DMS153 treated with DMSO at 0.1 percent for 48 hours (cell line): ENCODE results near the gene CCZ1.
"Not testable (repeated sequence)": the region's sequence is repeated elsewhere in the genome, so short reads cannot be mapped to it uniquely, and the experiment has no call there.

Experiments
- DNase-seq: peaks from one replicate; lab custom pipeline; 2025; ENCODE audit not compliant: unreplicated experiment; lab: John Stamatoyannopoulos, UW

The CCZ1 gene

DNA sequence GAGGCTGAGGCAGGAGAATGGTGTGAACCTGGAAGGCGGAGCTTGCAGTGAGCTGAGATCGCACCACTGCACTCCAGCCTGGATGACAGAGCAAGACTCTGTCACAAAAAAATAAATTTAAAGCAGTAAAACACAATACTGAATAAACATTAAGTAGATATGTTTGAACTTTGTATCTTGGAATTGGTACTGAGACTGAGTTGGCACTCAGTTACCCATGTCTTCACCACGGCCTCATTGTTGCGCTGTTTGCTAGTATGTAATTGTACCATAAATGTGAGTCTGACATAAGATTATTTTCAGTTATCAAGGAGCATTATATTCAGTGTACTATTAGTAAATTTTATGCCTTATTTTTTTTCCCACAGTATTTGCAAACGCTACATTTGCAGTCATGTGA lies 6.2 kb downstream of the CCZ1 start:
- not testable (repeated sequence) for DNase-seq

DNA sequence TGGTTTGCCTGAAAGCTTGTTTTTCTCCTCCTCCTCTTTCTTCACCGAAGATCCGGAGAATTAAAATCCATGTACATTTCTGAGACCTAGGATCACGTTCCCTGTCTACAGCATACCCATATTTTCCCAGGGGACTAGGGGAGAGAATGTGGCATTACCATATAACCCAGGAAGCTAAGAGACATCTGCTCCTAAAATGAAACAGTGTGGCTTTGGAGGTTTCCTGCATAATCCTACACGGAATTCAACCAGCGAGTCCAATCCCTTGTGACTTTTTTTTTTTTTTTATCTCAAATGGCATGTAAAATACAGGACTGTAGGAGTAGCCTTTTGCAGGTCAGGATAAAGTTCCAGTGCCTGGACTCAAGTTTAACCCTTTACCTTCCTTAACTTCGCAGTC lies 10.3 kb downstream of the CCZ1 start:
- not testable (repeated sequence) for DNase-seq

DNA sequence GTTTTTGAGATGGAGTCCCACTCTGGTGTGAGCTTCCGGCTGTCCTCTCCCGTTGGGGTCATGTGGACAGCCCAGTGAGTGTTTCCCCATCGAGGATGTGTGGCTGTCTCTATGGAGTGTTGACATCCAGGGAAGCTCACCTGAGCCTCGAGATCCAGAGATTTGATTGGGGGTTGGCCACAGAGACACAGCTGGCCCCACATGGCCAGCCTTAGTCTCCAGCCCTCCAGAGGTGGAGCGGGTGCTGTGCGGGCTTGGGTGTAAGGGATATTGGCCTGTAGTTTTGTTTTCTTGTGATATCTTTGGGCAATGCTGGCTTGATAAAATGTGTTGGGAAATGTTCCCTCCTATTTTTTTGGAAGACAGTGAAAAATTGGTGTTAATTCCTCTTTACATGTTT lies 18.0 kb downstream of the CCZ1 start:
- not testable (repeated sequence) for DNase-seq

DNA sequence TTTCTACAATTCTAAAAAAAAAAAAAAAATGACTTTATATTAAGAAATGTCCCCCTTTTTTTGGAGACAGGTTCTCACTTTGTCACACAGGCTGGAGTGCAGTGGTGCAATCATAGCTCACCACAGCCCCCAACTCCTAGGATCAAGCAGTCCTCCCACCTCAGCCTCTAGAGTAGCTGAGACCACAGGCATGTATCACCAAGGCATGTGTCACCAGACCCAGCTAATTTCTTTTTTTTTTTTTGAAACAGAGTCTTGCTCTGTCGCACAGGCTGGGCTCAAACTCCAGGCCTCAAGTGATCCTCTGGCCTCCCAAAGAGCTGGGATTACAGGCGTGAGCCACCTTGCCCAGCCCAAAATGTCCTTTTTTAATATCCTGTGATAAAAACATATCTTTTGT lies 25.6 kb downstream of the CCZ1 start:
- DNase-seq = not testable (repeated sequence)

DNA sequence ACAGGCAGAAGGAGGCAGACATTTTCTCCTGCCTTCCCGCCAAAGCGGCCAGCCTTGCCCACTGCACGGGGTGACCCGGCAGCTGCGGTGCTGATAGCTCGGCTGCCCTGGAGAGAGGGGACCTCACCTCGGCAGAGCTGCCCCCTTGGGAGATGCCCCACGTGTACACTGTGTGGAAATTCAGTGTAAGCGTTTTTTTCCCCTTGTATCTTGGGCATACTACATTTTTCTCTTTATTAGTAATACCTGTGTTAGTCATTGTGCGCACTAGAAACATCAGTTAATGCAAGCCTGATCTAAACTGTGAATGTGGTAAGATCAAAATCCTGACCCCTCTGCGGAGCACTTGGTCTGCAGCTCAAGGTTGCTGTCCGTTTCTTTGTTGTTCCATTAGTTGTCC lies 26.1 kb downstream of the CCZ1 start:
- DNase-seq = not testable (repeated sequence)

DNA sequence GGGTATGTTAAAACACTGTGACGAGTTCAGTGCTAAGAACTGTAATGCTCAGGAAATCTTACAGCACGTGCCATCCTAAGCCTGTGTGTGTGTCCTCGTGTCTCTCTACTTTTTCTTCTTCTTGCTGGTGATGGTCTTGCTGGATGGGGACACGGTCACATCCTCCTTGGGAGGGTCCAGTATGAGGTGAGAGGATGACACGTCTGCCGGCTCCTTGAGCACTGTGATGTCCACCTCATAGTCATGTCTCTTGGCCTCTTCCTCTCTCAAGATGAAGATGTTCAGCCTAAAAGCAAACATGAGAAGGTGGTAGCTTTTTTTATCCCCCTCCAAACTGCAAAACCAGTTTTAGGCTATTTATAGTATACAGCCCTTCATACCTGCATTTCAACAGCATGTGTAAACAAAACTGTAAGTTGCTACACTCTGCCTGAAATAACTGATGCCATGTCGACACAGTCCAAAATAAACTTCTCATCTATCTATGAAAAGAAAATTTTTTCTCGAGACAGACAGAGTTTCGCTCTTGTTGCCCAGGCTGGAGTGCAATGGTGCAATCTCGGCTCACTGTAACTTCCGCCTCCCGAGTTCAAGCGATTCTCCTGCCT lies 27.8 kb downstream of the CCZ1 start:
- not testable (repeated sequence) for DNase-seq

DNA sequence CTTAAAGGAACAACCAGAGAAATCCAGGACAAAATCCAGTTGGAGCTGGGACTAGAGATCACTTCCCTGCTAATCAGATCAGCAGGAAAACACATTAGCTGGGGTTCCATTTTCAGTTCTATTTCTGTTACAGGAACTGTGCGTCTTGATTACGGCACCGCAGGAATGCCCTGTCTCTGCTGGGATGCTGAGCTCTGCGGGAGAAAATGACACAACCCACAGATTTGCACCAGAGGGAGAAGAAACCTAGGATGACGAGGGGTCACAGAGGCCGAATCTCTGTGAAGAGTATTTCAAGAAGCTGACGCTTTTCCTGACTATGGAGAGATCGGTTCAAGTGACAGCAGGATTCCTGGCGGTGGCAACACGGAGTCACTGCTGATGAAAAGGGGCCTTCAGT lies 31.8 kb downstream of the CCZ1 start:
- DNase-seq = not testable (repeated sequence)

DNA sequence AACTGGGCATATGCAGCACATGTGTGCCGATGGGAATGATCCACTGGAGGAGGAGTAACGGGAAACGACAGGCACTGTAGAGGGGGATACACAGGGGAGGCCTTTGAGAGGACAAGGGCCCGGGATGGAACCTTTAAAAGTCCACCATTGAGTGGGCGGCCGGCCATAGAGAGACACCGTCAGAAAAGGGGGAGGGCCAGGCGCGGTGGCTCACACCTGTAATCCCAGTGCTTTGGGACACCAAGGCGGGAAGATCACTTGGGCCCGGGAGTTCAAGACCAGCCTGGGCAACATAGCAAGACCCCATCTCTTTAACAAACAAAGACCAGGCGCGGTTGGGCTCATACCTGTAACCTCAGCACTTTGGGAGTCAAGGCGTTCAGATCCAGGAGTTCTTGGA lies 32.7 kb downstream of the CCZ1 start:
- DNase-seq = not testable (repeated sequence)

DNA sequence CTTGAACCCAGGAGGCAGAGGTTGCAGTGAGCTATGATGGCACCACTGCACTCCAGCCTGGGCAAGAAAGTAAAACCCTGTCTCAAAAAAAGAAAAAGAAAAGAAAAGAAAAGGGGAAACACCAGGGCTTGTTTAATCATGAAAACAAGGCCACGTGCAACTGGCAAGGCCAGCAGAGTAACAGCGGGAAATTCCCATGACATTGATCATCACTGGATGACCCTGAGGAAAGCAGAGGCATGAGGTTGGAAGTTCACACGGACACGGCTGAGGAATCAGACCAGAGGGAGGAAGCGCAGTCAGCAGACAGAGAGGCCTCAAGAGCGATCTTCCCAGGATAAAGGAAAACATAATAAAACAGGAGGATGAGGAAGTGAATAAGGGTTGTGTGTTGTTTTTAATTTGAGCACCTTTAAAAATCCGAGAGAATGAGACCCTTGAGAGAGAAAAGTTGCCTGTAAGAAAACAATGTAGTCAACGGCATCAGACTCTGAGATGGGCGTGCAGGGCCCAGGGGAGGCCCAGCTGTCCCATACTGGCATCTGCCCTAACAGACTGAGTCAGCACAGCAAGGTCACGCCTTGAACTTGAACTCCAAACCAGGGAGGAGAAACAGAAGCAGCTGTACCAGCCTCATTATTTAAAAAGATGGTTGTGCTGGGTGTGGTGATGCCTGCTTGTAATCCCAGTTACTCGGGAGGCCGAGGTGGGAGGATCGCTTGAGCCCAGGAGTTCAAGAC lies 33.5 kb downstream of the CCZ1 start:
- DNase-seq = not testable (repeated sequence)

DNA sequence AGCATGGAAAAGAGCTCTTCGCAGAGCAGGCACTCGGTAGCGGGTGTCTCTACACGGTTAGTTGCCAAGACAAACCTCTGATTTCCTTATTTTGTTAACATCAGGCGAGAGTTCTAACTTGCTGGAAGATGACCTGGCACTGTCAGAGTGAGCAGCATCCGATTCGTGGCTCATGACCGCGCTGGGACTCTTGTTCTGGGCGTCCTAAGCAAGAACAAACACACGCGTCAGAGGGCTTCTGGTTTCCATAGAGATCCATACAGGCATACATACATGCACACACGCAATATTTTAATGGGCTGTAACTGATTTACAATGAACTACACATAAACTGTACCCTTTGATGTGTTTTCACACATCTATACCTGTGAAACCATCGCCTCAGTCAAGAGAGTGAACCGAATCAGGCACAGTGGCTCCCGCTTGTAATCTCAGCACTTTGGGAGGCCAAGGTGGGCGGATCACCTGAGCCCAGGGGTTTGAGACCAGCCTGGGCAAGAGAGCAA lies 36.5 kb downstream of the CCZ1 start:
- not testable (repeated sequence) for DNase-seq

DNA sequence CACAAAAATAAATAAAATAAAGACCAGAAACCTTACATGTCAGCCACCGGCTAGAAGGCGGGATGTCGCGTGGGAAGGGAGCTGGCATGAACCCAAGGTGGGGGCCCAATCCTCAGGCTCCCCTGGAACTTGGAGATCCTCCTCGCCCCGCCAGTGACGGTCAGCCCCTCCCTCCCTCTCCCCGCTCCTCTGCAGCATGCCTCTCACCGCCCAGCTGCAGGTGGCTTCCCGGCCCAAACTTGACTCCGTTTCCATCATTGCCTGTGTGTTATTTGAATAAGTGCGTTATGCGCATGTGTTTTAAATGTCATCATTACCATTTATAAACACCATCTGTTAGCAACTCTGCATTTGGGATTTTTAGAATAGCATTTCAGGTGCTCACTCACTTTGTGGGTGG lies 64.7 kb downstream of the CCZ1 start:
- DNase-seq = not testable (repeated sequence)

DNA sequence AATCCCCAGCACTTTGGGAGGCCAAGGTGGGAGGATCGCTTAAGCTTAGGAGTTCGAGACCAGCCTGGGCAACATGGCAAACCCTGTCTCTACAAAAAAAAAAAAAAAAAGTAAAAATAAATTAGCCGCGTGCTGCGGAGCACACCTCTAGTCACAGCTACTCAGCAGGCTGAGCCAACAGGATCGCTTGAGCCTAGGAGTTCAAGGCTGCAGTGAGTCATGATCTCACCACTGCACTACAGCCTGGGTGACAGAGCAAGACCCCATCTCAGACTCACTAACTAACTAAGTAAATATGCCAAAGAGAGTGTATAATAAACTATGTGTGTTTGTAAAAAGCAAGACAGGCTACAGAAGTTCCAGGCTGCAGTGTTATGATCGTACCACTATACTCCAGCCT lies 65.3 kb downstream of the CCZ1 start:
- not testable (repeated sequence) for DNase-seq

DNA sequence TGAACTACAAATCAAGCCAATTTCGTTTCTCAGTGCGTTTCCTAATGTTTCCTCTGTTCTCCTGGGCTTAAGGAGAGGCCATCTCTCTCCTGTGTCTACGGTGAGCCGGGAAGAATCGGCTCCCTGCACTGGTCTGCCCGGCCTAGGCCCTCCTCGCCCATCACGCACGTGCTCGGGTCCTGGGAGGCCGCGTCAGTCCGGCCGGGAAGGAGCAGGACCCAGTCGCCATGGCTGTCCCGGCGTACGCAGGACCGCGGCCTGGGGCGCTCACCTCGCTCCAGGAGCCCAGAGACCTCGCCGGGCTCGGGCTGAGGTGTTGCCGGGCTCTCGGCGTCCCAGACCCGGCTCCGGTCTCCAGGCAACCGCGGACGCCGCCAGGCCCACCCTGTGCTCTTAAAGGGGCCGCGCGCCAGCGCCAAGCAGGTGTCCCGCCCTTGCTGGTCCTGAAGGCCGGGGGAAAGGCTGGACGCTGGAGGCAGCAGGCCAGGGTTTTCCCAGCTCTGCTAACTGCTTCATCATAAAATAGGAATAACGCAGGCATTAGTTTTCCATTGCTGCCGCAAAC lies 71.9 kb downstream of the CCZ1 start, which contains the start of gene RSPH10B:
Gene RSPH10B (minus strand): TSS at position 343 of the 565 bp plus-strand sequence. CDS start 3,573 bp downstream, outside the sequence.
- DNase-seq = not testable (repeated sequence)

DNA sequence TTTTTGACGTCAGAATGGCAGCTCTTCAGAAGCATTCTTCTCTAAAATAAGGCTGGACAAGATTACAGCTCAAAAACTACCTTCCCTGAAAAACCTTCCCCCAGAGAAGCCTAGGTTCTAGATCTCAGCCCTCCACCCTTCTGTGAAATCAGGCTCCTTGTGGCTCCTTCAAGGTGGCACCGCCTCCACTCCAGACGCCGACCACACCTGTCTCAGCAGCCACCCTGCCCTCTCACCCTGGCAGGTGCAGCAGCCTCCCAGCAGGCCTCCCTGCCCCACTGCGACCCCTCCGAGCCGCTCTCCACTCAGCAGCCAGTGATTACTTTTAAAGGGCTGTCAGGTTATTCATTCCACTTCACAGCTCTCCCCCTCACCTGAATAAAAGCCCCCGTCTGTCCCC lies 75.0 kb downstream of the CCZ1 start:
- DNase-seq = not testable (repeated sequence)
